ENCODE measurements around the gene CCDC24.

The CCDC24 gene

DNA sequence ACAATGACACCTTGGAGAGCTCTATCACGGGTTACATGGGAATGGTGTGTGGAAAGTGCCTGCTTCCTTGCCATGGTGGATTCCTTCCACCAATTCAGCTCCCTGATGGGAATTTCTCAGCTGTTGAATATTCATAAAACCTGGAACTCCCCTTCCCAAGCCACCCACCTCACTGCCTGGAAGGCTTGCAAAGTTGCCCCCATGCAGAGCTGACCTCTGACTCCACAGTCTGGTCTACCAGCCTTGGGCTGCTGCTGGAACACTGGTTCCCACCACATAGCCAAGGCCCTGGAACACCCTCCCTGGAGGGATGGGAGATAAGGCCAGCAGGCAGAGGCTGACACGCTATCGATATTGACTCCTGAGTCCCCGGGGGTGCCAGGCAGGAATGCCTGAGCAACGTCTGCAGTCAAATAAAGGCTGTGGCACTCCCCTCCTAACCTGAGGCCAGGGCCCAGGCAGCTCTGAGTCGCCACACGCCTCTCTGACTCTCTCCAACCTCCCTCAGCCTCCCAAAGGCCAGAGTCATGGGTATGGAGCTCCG, 8.8 kb downstream of the CCDC24 start:
- no peak for FAIRE-seq

DNA sequence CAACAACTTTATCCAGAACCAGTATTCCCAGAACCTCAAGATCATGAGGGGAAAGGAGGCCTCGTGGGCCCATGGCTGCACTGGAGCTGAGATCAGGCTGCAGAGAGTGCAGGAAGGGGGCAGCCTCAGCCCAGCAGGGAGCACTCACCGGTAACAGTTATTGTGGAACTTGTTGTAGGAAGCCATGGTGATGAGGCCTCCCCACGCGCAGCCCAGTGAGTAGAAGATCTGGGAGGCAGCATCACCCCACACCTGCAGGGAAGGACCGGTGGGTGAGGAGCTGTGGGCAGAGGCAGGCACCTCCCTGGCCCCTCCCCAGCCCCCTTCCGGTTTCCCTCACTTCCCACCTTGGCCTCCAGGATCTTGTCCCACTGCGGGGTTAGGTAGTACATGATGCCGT, 10.8 kb downstream of the CCDC24 start:
- no peak for FAIRE-seq

DNA sequence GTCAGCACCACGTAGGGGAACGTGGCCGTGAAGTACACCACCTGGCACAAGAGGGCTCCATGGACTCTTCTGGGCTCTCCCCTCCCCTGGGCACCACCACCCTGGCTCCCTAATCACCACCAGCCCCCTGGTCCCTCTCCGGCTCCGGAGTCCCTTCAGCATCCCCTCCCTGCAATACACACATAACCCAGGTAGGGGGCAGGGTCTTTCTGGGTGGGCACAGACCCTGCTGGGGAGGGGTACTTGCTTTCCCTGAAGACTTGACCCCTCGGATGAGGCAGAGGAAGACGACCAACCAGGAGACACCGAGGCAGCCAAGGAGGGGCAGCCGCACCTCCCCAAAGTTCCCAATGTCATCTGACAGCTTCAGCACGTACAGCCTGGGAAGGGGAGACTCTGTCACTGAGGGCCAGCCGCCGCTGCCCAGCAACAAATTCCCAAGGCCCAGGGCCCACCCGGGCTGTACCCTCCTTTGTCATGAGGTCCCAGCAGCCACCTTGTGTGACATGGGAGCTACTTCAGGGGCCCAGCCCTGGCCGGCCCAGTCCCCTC, 11.3 kb downstream of the CCDC24 start:
- no peak for FAIRE-seq

DNA sequence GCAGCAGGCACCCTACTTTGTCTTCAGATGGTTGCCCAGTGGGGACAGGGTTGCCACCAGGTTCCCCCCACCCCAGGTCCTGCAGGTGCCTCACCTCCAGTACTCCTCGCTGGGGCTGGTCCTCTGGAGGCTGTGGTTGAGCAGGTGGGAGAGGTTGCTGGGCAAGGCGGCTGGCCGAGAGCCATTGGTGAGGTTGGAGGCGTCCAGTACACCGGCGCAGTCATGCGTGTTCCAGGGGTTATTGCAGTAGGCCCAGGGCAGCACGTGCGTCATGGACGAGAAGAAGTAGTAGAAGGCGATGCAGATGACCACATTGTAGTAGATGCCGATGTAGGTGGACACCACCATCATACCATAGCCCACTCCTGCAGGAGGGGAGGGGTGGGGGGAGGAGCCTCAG, 16.9 kb downstream of the CCDC24 start:
- no peak for FAIRE-seq

DNA sequence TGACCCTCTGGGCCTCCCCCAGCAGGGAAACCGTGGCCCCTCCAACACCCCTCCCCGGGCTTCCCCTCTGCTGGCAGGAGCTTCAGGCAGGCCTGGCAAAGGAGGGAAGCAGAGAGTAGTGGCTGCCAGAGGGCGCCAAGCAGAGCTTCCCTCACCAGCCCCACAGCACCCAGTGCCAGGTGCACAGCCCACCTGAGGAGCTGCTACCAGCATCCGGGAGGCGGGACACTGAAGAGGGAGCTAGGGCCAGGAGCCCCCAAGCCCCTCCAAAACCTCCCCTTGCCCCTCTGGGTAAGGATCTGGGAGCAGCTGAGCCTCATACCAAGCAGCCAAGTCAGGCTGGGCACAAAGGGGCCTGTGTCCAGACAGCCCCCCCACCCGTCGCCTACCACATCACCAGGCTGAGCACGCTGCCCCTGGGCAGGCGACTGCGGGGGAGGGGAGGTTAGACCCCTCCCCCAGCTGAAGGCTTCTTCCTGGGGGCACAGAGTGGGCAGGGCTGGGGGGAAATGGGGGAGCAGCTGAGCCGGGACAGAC, 19.6 kb downstream of the CCDC24 start:
- no peak for FAIRE-seq

DNA sequence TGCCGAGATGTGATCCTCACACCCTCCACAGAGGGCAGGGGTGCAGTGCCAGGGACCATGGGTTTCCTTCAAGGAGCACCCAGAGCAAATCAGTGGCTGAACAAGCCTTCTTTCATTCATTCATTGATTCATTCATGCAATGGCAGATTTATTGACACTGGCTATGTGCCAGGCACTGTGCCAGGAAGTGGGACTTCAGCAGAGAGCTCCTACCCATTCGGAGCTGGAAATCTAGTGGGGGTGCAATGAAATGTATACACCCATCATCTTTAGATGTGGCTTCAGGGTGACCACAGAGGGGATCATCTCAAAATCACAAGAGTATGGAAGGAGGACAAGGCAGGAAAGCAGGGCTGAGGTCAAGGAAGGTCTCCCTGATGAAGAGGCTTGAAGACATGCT, 21.0 kb downstream of the CCDC24 start:
- no peak for FAIRE-seq

DNA sequence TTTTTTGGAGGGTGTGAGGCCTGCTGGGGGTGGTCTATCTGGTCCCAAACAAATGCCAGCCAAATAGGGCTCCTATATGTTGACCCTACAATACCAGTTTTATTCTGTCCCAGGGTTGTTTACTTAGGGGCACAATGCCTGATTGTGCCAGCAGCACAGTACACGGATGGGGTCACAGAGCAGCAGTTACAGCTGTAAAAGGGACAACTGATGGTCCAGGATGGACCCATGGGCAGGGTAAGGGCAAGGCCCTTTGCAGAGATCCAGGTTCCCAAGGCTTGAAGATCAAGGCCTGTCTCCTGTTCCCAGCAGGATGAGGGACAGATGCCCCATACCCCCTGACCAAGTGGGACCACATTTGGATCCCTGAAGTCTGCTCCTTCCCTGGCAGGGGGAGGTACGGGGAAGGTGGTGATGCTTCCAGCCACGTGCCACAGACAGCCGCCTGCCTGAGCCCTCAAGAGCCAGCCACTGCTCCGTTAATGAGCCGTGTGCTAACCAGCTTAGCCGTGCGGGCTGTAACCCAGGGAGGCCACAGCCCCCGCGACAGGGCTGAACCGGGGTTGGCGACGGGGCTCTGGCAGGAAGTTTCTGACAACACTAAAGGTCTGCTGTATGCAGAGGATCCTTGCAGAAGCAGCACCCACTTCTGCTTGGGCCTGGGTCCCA, 21.7 kb downstream of the CCDC24 start:
- FAIRE-seq: no peak

DNA sequence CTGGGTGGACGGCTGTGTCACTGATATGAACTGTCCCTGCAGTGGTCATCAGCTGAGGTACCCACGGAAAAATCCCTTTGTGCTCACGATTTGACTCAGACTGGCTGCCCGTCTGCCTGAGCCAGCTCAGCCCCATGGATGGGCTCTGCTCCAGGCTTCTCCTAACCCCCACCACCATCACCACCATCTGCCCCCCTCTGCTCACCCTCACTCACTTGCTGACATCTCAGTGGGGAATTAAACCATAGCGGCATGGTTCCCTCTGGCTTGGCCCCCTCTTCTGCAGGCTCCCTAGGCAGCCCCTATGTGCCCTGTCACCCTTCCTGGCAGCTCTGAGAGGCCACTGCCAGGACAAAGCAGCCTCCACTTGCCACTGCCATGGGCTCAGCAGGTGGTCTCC, 22.6 kb downstream of the CCDC24 start:
- FAIRE-seq: no peak

DNA sequence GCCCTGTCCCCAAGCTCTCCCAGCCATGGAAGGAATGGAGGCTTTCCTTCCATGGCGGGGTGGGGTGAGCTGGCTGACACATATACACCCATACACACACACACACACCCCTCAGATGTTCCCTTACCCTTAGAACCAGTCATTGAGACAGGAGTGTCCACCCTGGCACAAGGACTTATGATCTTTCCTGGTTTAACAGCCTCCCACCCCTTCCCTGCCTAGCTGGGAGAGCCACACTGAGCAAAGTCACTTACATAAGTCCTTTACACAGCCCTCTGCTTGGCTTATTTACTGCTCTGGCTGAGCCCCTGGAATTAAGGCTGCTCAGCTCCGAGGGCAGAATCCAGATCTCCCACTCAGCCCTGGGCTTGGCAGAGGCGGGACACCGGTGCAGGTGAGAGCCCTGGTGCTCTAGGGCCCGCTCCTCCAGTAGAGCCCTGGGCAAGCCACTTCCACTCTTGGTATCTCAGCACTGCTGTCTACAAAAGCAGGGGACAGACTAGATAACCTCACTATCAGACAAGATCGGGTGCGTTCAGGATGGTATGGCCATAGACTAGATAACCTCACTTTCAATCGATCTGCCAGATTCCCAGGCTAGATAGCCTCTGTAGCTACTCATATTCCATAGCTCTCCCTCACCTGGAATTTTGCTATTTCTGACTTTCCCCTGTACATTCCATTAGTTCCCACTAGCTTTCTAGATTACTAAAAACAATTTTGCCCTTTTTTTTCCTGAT, 23.1 kb downstream of the CCDC24 start:
- FAIRE-seq: no peak

DNA sequence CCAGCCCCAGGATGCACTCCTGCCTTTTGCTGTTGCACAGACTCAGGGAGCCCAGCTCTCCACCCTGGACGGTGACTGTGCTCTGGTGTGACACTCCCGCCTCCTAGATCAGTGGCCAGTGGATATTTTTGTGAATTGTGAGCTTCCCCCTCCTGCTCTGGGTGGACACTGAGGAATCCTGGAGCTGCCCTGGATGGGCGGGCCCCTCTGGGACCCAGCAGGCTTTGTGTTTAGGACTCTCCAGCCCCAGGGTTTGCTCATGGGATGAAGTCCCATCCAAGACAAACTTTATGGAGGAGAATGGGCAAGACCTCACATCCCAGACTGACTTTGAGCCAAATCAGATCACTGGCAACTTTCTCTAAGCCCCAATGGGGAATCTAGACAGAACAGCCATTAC, 23.8 kb downstream of the CCDC24 start:
- no peak for FAIRE-seq

DNA sequence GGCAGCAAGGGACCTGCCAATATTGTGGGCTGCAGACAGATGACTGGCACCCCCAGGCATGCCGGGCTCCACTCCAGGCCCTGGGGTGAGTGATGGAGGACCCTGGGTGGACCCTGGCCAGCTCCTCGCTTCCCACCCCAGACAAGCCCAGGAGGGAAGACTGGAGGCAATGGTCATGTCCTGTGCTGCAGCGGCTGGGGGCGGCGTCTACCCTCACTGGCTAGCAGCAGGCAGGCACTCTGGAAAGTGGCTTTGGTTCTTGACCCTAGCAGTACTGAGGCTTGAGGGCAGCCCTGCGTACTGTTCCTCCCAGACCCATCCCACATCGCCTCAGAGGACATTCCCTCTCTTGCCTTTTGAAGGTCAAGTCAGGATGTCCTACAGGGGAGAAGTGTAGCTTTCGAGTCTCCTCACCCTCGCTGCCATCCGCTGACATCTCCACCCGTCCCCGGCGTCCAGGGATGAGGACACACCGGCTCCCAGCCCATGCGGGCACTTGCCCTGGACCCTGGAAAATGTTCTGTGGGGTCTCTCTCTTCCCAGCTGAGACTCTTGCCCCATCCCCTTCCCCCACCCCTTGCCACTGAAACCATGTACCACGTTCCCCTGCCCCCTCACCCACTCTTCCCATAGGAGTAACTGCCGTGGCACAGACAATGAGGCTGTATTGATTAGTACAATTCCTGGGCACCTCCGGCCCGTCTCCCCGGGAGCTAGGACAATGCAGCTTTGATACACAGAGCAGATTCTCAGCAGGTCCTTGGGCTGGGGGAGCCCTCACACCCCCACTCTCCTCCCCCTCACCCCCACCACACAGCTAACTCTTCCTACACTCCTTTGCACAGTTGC, 24.9 kb downstream of the CCDC24 start:
- no peak for FAIRE-seq

DNA sequence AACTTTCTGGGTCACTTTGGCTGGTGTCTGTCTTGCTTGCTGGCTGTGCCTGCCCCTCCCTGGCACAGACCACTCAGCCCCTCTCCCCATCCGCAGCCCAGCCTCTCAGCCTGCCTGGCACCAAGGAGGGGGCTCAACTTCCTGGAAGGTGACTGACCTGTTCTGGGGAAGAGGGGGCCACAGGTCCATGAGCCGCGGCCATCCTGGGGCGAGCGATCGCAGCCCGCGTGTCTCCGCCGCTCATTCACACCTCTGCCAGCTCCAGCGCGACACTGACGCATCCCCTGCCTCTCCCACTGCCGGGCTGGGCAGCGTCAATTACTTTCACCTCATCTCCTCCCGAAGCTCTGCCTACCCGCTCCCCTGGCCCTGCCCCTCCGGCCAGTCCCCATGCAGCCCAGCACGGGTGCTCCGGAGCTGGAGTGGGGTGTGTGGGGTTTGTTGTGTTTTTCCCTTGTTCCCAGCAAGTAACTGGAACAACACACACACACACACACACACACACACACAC, 25.5 kb downstream of the CCDC24 start:
- FAIRE-seq: no peak

DNA sequence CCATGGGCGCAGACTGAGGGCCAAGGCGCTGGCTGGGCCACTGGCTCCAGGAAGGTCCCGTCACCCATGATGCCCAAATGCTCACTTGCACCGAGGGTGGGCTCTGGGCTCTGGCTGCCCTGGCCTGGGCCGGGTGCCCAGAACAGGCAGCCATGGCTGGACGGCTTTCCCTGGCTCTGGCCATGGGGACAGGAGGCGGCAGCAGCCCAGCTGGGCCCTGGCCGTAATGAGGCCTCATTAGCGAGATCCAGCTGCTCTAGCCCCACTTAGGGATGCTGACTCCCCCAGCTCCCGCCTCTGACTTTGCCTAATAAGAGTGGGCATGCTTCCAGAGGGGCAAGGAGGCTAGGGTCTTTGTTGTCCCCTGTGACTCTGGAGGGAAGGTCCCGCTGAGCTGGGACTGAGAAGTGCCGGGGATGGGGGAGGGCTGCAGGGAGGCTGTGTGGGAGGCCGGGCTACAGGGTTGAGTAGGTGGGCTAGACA, 28.1 kb downstream of the CCDC24 start:
- no peak for FAIRE-seq

DNA sequence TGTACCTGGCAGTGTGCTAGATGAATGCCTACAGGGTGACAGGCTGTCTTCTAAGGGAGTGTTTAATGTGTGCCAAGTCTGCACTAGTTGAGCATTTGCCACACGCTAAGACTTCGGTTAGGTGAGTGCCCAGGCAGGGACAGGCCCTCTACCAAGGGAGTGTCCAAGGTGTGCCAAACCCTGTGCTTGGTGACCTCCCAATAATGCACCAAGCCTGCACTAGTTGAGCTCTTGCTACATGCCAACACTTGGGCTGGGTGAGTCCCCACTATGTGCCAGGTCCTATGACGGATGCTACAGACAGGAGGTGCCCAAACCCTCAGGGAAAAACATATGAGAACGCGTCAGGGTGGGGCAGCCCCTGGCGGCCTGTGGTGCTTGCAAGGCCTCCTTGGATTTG, 29.1 kb downstream of the CCDC24 start:
- FAIRE-seq: no peak

DNA sequence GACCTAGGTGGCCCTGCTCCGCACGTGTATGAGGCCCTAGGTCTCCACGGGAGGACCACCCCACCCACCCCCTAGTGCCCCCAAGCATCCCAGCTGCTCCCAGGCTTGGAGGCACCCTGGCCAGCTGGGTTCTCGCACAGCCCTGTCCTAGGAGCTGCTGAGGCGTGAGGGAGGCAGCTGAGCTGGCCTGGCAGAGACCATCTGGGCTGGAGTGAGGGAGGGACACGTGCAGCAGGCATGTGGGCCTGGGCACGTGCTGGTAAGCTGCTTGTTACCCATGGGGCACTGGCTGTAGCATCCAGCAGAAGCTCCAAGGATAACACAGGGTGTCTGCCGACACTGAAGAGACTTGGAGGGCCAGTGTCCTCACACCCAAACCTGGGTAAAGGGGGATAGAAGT, 29.8 kb downstream of the CCDC24 start:
- no peak for FAIRE-seq

DNA sequence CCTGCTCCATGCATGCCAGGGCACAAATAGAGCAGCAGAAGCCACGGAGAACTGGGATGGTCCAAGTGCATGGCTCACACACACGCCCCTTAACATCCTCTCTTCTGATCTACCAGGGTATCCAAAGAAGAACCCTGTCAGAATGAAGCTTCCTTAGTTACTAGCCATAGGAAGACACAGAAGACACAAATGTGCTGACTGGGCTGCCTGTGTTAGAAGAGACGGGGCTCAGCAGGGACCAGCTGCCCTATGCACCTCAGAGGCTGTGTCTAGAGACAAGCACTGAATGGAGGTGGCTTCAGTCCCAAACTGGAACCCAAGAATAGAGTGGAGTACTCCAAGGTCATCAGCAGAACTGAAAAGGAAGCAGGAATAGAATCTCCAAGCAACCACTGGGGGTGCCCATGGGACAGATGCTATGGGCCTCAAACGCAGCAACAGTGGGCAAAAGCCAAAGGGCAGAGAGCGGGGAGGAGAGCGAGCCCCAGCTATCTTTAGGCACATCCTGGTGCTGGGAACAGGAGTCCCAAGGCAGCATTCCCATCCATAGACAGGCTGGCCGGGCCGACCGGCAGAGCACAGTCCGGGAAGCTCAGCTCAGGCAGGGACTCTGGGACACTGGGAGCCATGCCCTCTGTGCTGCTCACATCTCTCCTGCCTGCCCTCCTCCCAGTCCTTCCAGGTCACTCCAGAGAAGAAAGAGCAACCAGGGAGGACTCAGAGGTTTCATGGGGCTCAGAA, 30.4 kb downstream of the CCDC24 start:
- FAIRE-seq: no peak

DNA sequence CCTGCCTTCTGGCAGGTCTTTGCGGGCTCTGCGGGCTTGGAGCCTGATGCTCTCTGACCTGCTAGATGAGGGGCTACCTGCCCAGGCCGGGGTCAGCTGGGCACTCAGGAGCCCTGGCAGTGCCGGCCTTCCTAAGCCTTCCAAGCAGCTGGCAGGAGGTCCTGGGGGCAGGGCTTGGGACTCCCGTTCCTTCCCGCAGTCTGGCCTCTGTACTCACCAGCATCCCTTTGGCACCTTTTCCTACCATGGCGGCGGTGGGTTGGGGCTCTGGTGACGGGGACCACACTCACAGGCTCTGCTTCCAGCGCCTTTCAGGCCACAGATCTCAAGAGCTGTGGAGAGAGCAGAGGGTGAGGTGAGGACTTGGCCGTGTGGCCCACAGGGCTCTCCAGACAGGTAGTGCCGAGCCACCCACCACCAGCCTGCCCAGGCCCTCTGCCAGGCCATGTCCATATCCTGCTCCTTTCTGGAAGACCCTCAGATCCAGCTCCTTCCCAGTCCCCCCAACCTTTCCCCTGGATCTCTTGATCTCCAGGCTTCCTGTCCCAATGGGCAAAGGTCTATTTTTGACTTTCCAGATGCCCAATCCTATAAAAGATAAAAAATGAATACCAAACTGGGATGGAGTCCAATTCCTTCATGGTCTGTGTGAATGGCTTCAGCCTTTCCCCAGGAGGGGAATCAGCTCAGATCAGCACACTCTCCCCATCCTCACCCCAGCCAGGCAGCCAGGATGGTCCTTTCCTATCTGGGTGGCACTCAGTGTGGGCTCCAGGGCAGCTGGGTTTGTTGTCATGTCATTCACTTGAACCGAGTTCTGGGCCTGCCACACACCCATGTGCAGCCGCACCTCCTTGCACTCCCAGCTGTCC, 32.9 kb downstream of the CCDC24 start:
- FAIRE-seq: no peak

DNA sequence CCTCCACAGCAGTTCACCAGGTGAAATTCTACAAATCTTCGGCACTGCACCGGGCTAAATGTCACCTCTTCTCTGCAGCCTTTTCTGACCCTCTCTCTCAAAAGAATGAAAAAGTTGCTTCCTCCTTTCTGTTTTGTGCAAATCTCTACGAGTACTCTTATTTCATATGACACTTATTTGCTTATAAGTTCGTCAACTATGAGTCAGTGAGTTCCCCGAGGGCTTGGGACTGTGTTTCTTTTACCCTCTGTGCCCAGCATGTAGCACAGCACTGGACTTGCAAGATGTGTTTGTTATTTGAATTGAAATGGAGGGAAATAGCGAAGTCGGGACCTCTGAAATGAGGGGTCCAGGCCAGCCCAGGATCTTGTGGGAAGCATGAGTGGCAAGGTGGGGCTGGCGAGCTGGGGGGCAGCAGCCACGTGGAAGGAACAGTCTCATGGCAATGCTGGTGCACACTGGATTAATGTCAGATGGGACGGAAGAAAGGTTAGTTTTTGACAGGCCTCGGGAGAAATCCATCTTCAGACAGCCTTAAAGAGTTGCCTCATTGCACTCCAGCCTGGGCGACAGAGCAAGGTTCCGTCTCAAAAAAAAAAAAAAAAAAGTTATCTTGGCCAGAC, 33.6 kb downstream of the CCDC24 start:
- no peak for FAIRE-seq

DNA sequence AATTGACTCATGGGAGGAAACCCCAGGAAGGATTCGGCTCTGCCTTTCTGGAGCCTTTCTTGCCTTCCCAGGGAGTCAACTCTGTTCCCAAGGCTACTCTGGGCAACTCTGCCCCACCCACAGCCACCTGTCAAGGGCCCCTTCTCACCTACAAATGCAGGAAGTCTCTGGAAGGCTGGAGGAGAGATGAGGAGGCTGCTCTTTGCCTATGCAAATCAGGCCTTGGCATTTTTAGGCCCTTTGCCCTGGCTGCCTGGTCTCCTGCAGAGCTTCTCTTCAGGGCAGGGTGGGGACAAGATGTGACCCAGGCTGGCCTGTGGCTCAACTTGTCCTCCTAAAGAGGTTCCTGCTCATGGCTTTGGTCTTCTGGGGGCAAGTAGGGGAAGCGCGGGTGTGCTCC, 34.4 kb downstream of the CCDC24 start:
- FAIRE-seq: no peak

DNA sequence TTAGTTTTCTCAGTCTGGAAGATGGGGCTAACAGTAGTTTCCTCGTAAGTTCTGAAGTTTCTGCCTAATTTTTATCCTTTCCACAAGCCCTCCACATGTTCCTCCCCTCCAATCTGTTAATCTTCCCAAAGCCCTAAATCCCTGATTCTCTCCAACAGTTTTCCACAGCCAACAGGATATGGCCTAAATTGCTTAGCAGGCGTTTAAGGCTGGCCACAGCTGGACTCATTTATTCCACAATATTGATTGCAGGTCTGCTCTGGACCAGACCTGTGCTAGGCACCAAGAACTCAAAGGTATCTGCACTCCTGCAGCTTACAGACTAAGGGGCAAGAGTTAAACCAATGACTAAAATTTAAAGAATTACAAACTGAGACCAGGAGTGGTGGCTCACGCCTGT, 35.9 kb downstream of the CCDC24 start:
- FAIRE-seq: no peak

Measured in TTC549 (cell line).